HepG2 (cell line): ENCODE data around the gene STIM1. TPM values are rescaled to one million over a fixed set of nuclear protein-coding genes. Genes with fewer than 3 reads are reported as not detected.

ENCODE experiments used
- GABPA ChIP-seq, 2 experiments: IDR thresholded peaks; 2 replicates each; pipeline ENCODE4 v1.6.1; 2011 to 2016; ENCODE audit warnings: low read depth in 2 of 2, low read length in 1 of 2, missing biosample characterization in 1 of 2, missing genetic modification characterization in 1 of 2
- MTF2 ChIP-seq: sonication (generic); formaldehyde crosslinking; IDR thresholded peaks from 2 replicates; pipeline ENCODE4 v1.5.0; 2020; ENCODE audit warnings: missing genetic modification reagents, borderline replicate concordance
- RFX5 ChIP-seq: IDR thresholded peaks from 2 replicates; pipeline ENCODE4 v1.6.1; 2011; ENCODE audit warnings: low read depth, low read length, improper control_type of control experiment
- TBX3 ChIP-seq: fragments of 450-650 bp; IDR thresholded peaks from 2 replicates; pipeline ENCODE4 v1.6.1; 2017; ENCODE audit warnings: antibody characterized with exemption, mild to moderate bottlenecking, inconsistent platforms, borderline replicate concordance
- ZBTB42 ChIP-seq: sonication (generic); formaldehyde crosslinking; IDR thresholded peaks from 2 replicates; pipeline ENCODE4 v1.5.0; 2020; ENCODE audit warnings: mild to moderate bottlenecking, missing genetic modification reagents
- ZNF121 ChIP-seq: sonication (generic); formaldehyde crosslinking; IDR thresholded peaks from 2 replicates; pipeline ENCODE4 v1.5.0; 2020; ENCODE audit warnings: mild to moderate bottlenecking, missing genetic modification reagents
- ZNF510 ChIP-seq: sonication (generic); formaldehyde crosslinking; IDR thresholded peaks from 2 replicates; pipeline ENCODE4 v1.4.0; 2020; ENCODE audit warnings: low read depth, mild to moderate bottlenecking, missing genetic modification reagents
- ZNF605 ChIP-seq: sonication (generic); formaldehyde crosslinking; IDR thresholded peaks from 2 replicates; pipeline ENCODE4 v1.8.0; 2022; ENCODE audit warnings: mild to moderate bottlenecking, missing genetic modification reagents
- ZNF775 ChIP-seq: sonication (generic); formaldehyde crosslinking; IDR thresholded peaks from 2 replicates; pipeline ENCODE4 v1.4.0; 2020; ENCODE audit warnings: missing genetic modification reagents, mild to moderate bottlenecking, moderate library complexity, borderline replicate concordance
- ZNF878 ChIP-seq: sonication (generic); formaldehyde crosslinking; IDR thresholded peaks from 2 replicates; pipeline ENCODE4 v1.8.1; 2023; ENCODE audit warnings: mild to moderate bottlenecking, missing genetic modification reagents, moderate library complexity
- polyA plus RNA-seq, 8 experiments: library from polyadenylated mRNA; depleted of rRNA in 3 of 8; stranded (reverse) in 7 of 8; unstranded in 1 of 8; fragments of >200 nt; fragmentation: Illumina TruSeq in 4 of 8; extraction: Trizol in 4 of 8; gene quantifications; 2 replicates each; pipeline versions ENCODE4 v1.2.1 to v1.2.3, GENCODE V29; 2011 to 2016; ENCODE audit warnings: low read depth in 4 of 8, missing spikeins in 1 of 8, mixed read lengths in 1 of 8; ENCODE audit not compliant: insufficient read depth in 1 of 8
- total RNA-seq, 5 experiments: library from RNA; depleted of rRNA; stranded (reverse); fragments of >200 nt; fragmentation: Illumina TruSeq; extraction: Trizol; gene quantifications; 2 replicates each; pipeline ENCODE4 v1.2.3, GENCODE V29; 2016; ENCODE audit warnings: low read depth in 1 of 5
- TF ChIP-seq, protein P1 (sequence below): sonication (generic); formaldehyde crosslinking; IDR thresholded peaks from 2 replicates; pipeline ENCODE4 v1.5.0; 2020; ENCODE audit warnings: mild to moderate bottlenecking, missing genetic modification reagents
- TF ChIP-seq, protein P2 (sequence below): sonication (generic); formaldehyde crosslinking; IDR thresholded peaks from 2 replicates; pipeline ENCODE4 v1.8.0; 2022; ENCODE audit warnings: missing genetic modification reagents, mild to moderate bottlenecking, borderline replicate concordance
- TF ChIP-seq, protein P3 (sequence below): sonication (generic); formaldehyde crosslinking; IDR thresholded peaks from 2 replicates; pipeline ENCODE4 v1.8.1; 2023; ENCODE audit warnings: mild to moderate bottlenecking, missing genetic modification reagents
- TF ChIP-seq, protein P4 (sequence below): fragments of 450-650 bp; IDR thresholded peaks from 2 replicates; pipeline ENCODE4 v1.6.1; 2017; ENCODE audit warnings: mild to moderate bottlenecking
- TF ChIP-seq, protein P5 (sequence below): sonication (generic); formaldehyde crosslinking; IDR thresholded peaks from 2 replicates; pipeline ENCODE4 v1.5.0; 2020; ENCODE audit warnings: missing genetic modification reagents
- TF ChIP-seq, protein P6 (sequence below): sonication (generic); formaldehyde crosslinking; IDR thresholded peaks from 2 replicates; pipeline ENCODE4 v1.4.0; 2020; ENCODE audit warnings: missing genetic modification reagents

Gene STIM1
- total and polyA plus RNA-seq, 2 of the 13 experiments (the other 11 are each of a cell fraction or from before 2014, with no cell fraction given), result 19.2 to 28.5 TPM

DNA sequence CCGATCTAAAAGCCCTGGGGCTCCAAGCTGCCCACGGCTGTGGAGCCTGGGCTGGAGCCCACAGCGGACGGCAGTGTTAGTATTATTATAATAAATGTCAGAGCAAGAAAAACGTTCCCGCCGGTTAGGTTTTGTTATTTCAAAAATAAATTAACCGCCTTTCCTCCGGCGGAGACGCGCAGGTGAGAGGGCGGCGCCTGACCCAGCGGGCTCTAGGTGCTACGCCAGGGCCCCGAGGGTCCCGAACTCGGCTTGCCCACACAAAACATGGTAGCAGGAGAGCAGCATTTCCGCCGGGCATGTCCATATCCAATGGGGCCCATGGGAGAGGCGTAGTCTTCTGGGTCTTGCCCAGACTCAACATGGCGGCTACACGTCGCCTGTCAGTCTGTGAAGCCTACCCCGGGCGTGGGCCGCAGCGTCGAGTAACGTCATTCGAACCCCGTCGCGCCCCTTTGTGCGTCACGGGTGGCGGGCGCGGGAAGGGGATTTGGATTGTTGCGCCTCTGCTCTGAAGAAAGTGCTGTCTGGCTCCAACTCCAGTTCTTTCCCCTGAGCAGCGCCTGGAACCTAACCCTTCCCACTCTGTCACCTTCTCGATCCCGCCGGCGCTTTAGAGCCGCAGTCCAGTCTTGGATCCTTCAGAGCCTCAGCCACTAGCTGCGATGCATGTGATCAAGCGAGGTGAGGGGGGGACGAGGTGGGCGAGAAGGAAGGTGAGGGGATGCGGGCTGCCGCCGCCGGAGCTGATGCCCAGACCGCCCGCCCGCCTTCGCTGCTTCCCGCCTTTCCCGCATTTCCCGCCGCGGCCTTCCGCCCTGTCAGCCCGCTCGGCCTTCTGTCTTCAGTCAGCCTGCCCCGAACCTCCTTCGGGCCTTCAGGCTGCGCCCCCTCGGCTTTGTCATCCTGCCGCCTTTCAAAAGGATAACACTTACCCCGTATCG lies 239.2 kb downstream of the STIM1 start, which contains the start of gene RRM1 (continued):
- TF ChIP-seq, protein P1, sequence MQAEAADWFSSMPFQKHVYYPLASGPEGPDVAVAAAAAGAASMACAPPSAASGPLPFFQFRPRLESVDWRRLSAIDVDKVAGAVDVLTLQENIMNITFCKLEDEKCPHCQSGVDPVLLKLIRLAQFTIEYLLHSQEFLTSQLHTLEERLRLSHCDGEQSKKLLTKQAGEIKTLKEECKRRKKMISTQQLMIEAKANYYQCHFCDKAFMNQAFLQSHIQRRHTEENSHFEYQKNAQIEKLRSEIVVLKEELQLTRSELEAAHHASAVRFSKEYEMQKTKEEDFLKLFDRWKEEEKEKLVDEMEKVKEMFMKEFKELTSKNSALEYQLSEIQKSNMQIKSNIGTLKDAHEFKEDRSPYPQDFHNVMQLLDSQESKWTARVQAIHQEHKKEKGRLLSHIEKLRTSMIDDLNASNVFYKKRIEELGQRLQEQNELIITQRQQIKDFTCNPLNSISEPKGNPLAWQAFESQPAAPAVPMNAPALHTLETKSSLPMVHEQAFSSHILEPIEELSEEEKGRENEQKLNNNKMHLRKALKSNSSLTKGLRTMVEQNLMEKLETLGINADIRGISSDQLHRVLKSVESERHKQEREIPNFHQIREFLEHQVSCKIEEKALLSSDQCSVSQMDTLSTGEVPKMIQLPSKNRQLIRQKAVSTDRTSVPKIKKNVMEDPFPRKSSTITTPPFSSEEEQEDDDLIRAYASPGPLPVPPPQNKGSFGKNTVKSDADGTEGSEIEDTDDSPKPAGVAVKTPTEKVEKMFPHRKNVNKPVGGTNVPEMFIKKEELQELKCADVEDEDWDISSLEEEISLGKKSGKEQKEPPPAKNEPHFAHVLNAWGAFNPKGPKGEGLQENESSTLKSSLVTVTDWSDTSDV, result no peak
- TF ChIP-seq, protein P2, sequence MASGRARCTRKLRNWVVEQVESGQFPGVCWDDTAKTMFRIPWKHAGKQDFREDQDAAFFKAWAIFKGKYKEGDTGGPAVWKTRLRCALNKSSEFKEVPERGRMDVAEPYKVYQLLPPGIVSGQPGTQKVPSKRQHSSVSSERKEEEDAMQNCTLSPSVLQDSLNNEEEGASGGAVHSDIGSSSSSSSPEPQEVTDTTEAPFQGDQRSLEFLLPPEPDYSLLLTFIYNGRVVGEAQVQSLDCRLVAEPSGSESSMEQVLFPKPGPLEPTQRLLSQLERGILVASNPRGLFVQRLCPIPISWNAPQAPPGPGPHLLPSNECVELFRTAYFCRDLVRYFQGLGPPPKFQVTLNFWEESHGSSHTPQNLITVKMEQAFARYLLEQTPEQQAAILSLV (CRISPR knock-in tag), result peak; percentile 97
- TF ChIP-seq ZNF605 (CRISPR knock-in tag), result peak; percentile 60; the same call in 1 of the 2 replicates
- no peak for TF ChIP-seq ZNF775
- TF ChIP-seq, protein P3, sequence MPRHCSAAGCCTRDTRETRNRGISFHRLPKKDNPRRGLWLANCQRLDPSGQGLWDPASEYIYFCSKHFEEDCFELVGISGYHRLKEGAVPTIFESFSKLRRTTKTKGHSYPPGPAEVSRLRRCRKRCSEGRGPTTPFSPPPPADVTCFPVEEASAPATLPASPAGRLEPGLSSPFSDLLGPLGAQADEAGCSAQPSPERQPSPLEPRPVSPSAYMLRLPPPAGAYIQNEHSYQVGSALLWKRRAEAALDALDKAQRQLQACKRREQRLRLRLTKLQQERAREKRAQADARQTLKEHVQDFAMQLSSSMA (CRISPR knock-in tag), result peak; percentile 92
- TF ChIP-seq, protein P4, sequence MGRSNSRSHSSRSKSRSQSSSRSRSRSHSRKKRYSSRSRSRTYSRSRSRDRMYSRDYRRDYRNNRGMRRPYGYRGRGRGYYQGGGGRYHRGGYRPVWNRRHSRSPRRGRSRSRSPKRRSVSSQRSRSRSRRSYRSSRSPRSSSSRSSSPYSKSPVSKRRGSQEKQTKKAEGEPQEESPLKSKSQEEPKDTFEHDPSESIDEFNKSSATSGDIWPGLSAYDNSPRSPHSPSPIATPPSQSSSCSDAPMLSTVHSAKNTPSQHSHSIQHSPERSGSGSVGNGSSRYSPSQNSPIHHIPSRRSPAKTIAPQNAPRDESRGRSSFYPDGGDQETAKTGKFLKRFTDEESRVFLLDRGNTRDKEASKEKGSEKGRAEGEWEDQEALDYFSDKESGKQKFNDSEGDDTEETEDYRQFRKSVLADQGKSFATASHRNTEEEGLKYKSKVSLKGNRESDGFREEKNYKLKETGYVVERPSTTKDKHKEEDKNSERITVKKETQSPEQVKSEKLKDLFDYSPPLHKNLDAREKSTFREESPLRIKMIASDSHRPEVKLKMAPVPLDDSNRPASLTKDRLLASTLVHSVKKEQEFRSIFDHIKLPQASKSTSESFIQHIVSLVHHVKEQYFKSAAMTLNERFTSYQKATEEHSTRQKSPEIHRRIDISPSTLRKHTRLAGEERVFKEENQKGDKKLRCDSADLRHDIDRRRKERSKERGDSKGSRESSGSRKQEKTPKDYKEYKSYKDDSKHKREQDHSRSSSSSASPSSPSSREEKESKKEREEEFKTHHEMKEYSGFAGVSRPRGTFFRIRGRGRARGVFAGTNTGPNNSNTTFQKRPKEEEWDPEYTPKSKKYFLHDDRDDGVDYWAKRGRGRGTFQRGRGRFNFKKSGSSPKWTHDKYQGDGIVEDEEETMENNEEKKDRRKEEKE, result no peak
- peak; percentile 44; the same call in 1 of the 2 replicates for TF ChIP-seq ZBTB42 (CRISPR knock-in tag)
- peak; percentile 35; the same call in 1 of the 2 replicates for TF ChIP-seq ZNF121
- peak; percentile 54; the same call in 1 of the 2 replicates for TF ChIP-seq RFX5
- TF ChIP-seq ZNF510 (CRISPR knock-in tag), result no peak
- no peak for TF ChIP-seq TBX3
- TF ChIP-seq, protein P5, sequence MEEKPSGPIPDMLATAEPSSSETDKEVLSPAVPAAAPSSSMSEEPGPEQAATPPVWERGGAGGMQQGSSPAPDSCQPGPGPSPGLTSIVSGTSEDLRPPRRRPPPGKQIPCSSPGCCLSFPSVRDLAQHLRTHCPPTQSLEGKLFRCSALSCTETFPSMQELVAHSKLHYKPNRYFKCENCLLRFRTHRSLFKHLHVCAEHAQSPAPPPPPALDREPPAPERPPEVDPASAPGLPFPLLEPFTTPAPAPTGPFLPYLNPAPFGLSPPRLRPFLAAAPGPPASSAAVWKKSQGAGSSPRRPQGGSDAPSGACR (CRISPR knock-in tag), result 0 out of 2 replicates have a peak, but pooled peaks have one; percentile 54
- peak; percentile 79; the same call in 1 of the 2 replicates for TF ChIP-seq ZNF878 (CRISPR knock-in tag)
- TF ChIP-seq, protein P6, sequence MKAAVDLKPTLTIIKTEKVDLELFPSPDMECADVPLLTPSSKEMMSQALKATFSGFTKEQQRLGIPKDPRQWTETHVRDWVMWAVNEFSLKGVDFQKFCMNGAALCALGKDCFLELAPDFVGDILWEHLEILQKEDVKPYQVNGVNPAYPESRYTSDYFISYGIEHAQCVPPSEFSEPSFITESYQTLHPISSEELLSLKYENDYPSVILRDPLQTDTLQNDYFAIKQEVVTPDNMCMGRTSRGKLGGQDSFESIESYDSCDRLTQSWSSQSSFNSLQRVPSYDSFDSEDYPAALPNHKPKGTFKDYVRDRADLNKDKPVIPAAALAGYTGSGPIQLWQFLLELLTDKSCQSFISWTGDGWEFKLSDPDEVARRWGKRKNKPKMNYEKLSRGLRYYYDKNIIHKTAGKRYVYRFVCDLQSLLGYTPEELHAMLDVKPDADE (CRISPR knock-in tag), result no peak
- peak; percentile 53 for TF ChIP-seq GABPA (IDR thresholded peaks at IDR 0.05; ENCODE audit: low read depth, low read length)
- TF ChIP-seq GABPA (CRISPR knock-in tag; IDR thresholded peaks at IDR 0.05; ENCODE audit: low read depth), result peak; percentile 87
- TF ChIP-seq MTF2 (CRISPR knock-in tag), result no peak; the same call in 1 of the 2 replicates
